WTC11 (cell line): ENCODE measurements around the gene GPR17.

Experiments used
- ATF2 ChIP-seq: sonication (generic); formaldehyde crosslinking; IDR thresholded peaks from 2 replicates; pipeline ENCODE4 v1.8.1; 2022; ENCODE audit warnings: low read depth, missing genetic modification reagents, borderline replicate concordance
- NR2C2 ChIP-seq: sonication (generic); formaldehyde crosslinking; IDR thresholded peaks from 2 replicates; pipeline ENCODE4 v1.8.0; 2022; ENCODE audit warnings: mild to moderate bottlenecking, missing genetic modification reagents
- SP1 ChIP-seq: sonication (generic); formaldehyde crosslinking; conservative IDR thresholded peaks from 2 replicates; pipeline ENCODE4 v1.8.1; 2022; ENCODE audit warnings: missing genetic modification reagents
- TF ChIP-seq, protein P1 (sequence below): sonication (generic); formaldehyde crosslinking; IDR thresholded peaks from 2 replicates; pipeline ENCODE4 v1.8.0; 2022; ENCODE audit warnings: mild to moderate bottlenecking, missing genetic modification reagents
- TF ChIP-seq, protein P2 (sequence below): fragments of 200-600 bp; IDR thresholded peaks from 2 replicates; pipeline ENCODE4 v1.8.0; 2022; ENCODE audit warnings: antibody characterized with exemption

- no peak for TF ChIP-seq NR2C2 (CRISPR knock-in tag)
- TF ChIP-seq, protein P1, sequence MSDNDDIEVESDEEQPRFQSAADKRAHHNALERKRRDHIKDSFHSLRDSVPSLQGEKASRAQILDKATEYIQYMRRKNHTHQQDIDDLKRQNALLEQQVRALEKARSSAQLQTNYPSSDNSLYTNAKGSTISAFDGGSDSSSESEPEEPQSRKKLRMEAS: no peak
- TF ChIP-seq ATF2 (CRISPR knock-in tag): no peak
- TF ChIP-seq, protein P2, sequence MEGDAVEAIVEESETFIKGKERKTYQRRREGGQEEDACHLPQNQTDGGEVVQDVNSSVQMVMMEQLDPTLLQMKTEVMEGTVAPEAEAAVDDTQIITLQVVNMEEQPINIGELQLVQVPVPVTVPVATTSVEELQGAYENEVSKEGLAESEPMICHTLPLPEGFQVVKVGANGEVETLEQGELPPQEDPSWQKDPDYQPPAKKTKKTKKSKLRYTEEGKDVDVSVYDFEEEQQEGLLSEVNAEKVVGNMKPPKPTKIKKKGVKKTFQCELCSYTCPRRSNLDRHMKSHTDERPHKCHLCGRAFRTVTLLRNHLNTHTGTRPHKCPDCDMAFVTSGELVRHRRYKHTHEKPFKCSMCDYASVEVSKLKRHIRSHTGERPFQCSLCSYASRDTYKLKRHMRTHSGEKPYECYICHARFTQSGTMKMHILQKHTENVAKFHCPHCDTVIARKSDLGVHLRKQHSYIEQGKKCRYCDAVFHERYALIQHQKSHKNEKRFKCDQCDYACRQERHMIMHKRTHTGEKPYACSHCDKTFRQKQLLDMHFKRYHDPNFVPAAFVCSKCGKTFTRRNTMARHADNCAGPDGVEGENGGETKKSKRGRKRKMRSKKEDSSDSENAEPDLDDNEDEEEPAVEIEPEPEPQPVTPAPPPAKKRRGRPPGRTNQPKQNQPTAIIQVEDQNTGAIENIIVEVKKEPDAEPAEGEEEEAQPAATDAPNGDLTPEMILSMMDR: no peak
- no peak for TF ChIP-seq SP1 (CRISPR knock-in tag)
These were observed 5.4 kb downstream of the GPR17 start for GRCh38 chr2:127651381-127651809.
